ENCODE measurements around the gene SLC40A1.

SLC40A1 gene

DNA sequence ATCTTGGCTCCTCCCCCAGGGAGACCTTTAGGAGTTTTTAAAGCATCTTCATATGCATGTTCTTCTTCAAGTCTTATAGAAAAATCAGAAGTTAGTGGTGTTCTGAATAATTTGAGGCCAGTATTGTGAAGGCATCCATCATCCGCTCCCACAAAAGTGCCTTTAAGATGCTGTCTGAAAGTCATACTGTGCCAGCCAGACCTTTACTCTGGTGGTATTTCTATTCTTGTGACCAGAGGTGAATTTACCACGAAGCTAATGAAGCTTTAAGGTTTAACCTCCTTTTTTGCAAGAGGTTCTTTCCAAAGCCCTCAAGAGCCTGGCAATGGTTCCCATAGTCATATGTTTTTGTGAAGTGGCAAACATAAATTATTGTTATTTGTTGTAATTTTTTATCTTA, 54.3 kb downstream of the SLC40A1 start:
- TF ChIP-seq POLR2AphosphoS5 (IDR thresholded peaks at IDR 0.05; ENCODE audit: low read depth, low read length) = no peak
- TF ChIP-seq SIN3A (IDR thresholded peaks at IDR 0.05; ENCODE audit: borderline replicate concordance, insufficient read depth, low read length) = no peak
- no peak for TF ChIP-seq FOXP2 (optimal IDR thresholded peaks at IDR 0.05; ENCODE audit: borderline replicate concordance, extremely low read depth, extremely low read length, insufficient read depth)
- TF ChIP-seq TAF1 (IDR thresholded peaks at IDR 0.05; ENCODE audit: borderline replicate concordance, insufficient read depth, low read length) = no peak
- TF ChIP-seq REST (IDR thresholded peaks at IDR 0.05; ENCODE audit: insufficient read depth in 1 of 2, low read depth in 2 of 2, low read length in 2 of 2) = no peak

DNA sequence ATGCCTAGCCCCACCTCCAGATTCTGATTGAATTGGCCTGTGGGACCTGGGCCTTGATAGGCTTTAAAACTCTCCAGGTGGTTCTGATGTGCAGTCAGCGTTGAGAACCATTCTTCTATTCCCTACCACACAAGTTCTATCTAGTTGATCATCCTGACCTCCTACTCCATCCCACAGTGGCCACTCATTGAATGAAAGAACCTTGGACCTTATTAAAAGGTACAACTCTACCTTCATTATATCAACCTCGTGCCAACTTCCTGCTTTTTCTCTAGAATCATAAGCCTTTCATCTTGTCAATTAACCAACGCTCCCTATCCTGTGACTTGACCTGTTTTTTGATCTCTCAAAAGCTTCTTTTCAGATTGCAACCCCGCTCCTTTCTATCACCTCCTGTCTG, 55.8 kb downstream of the SLC40A1 start:
- TF ChIP-seq TAF1 (IDR thresholded peaks at IDR 0.05; ENCODE audit: borderline replicate concordance, insufficient read depth, low read length) = no peak

DNA sequence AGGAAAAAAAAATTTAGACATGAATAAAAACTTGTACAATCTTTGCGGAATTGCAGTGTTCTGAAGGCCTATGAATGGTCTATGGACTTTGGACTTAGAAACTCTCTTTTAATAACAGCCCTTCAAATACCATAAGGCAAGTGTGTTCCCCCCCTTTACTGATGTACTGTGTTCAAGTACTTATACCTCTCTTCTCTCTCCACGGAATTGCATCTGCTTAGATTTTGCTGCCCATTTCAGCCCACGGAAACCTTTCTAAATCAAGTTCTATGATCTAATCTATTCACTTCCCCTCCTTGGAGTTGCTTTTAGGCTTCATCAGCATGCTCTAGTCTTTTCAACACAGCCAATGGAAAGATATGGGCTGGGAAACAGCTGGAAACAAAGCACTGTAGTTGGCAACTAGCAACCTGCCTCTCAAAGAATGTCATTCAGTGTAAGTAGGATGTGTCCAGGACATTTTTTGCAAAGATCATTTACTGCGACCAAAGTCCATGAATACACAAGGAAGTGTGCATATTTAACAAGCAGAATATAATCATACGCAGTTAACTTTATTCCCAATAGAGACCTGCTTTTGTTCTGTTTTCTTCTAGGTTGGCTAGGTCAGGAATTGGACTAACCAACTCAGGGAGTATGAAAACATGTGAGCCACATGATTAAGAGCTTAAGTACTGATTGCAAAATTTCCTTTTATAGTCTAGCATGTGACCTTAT, 58.0 kb downstream of the SLC40A1 start:
- TF ChIP-seq SIN3A (IDR thresholded peaks at IDR 0.05; ENCODE audit: borderline replicate concordance, insufficient read depth, low read length) (no peak), POLR2AphosphoS5 (IDR thresholded peaks at IDR 0.05; ENCODE audit: low read depth, low read length) (no peak), REST (IDR thresholded peaks at IDR 0.05; ENCODE audit: insufficient read depth in 1 of 2, low read depth in 2 of 2, low read length in 2 of 2) (no peak), TAF1 (IDR thresholded peaks at IDR 0.05; ENCODE audit: borderline replicate concordance, insufficient read depth, low read length) (no peak), FOXP2 (optimal IDR thresholded peaks at IDR 0.05; ENCODE audit: borderline replicate concordance, extremely low read depth, extremely low read length, insufficient read depth) (no peak)

- TF ChIP-seq FOXP2 (optimal IDR thresholded peaks at IDR 0.05; ENCODE audit: borderline replicate concordance, extremely low read depth, extremely low read length, insufficient read depth) (no peak), SIN3A (IDR thresholded peaks at IDR 0.05; ENCODE audit: borderline replicate concordance, insufficient read depth, low read length) (no peak), REST (IDR thresholded peaks at IDR 0.05; ENCODE audit: insufficient read depth in 1 of 2, low read depth in 2 of 2, low read length in 2 of 2) (no peak), TAF1 (IDR thresholded peaks at IDR 0.05; ENCODE audit: borderline replicate concordance, insufficient read depth, low read length) (no peak), POLR2AphosphoS5 (IDR thresholded peaks at IDR 0.05; ENCODE audit: low read depth, low read length) (no peak)
These were observed 58.7 kb downstream of the SLC40A1 start for GRCh38 chr2:189521699-189522434.

DNA sequence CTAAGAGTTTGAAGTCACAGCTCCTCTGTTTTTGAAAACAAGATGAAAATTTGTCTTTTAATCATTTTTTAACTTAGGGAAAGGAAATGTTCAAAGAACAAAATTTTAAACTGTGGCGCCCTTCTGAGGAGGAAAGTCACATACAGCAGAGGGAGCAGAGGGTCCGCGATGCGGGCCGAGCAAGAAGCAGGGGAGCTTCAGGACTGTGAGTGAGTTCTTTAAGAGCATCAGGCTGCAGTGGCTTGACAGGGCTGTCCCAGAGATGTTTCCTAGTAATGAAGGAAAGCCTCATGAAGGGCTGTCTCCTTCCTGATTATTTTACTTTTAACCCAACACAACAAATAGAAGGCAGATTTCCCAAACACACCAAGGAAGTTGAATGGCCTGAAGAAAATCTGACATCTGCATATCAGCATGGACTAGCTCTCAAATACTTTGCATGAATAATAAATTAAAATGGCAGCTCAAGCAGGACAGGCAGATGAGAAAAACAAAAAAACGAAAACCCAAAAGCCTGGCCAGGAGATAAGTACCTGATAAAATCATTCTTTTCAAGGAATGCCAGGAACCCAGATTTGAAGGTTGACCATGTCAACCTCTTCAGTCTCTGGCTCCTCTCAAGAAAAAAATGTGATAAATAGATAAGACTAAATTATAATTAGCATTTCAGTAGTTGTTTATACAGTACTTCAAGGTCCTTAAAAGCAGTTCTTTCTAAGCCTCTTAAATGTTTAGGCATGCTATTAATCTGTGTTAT, 60.8 kb downstream of the SLC40A1 start:
- no peak for TF ChIP-seq FOXP2 (optimal IDR thresholded peaks at IDR 0.05; ENCODE audit: borderline replicate concordance, extremely low read depth, extremely low read length, insufficient read depth)
- no peak for TF ChIP-seq REST (IDR thresholded peaks at IDR 0.05; ENCODE audit: insufficient read depth in 1 of 2, low read depth in 2 of 2, low read length in 2 of 2)
- TF ChIP-seq POLR2AphosphoS5 (IDR thresholded peaks at IDR 0.05; ENCODE audit: low read depth, low read length) = no peak
- TF ChIP-seq SIN3A (IDR thresholded peaks at IDR 0.05; ENCODE audit: borderline replicate concordance, insufficient read depth, low read length) = no peak
- TF ChIP-seq TAF1 (IDR thresholded peaks at IDR 0.05; ENCODE audit: borderline replicate concordance, insufficient read depth, low read length) = no peak
